Measurements from ENCODE around the gene HLA-DRB5. TPM values are rescaled to one million over a fixed set of nuclear protein-coding genes. Genes with fewer than 3 reads are reported as not detected.

The HLA-DRB5 gene
- total and polyA plus RNA-seq, 11 donors, result 0.38 to 93.6 (median 48.0) TPM

DNA sequence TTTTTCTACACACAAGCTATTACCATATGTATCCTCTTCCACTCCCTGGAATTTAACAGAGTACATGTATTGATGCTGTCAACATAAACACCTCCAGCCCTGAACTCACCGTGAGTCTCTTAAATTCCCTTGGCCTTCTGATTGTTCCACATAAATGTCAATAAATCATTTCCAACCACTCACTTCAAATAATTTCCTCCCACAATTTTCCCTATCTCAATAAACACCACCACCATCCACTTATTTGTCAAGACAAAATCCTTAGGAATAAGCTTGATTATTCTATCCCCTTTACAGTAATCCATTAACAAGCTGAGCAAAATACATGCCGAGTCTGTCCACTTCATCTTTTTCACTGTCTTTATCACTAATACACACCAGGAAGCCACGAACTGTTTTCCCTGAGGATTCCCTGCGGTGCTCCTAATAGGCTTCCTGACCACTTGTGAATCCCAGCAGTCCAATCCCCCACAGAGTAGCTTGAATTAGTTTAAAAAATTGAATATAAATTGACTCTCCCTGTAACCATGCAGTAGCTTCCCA lies 40.3 kb upstream of the HLA-DRB5 start:
- ATAC-seq, result no peak
- H3K4me3 ChIP-seq, result no peak overlapping the region
- no peaks in the 10 kb centered on the region for H3K27me3 ChIP-seq
- WGBS, 4 donors, result 31 to 44% (median 40%) methylated on average over 2 to 4 of the region's 4 CpGs
- no peak for DNase-seq
- H3K9me3 ChIP-seq, result no peaks in the 10 kb centered on the region
- H3K36me3 ChIP-seq, result no peaks in the 10 kb centered on the region
- H3K4me1 ChIP-seq, result no peaks in the 10 kb centered on the region
- intact Hi-C loops (cut with DNase I), result loop anchor here in 4 of 10 donors (5.0 to 10.0 kb wide), 3 partner anchors 43 to 86 kb away; no protein-coding TSS in a partner anchor
- TF ChIP-seq POLR2A (IDR thresholded peaks at IDR 0.05), result no peak
- TF ChIP-seq, protein P1, sequence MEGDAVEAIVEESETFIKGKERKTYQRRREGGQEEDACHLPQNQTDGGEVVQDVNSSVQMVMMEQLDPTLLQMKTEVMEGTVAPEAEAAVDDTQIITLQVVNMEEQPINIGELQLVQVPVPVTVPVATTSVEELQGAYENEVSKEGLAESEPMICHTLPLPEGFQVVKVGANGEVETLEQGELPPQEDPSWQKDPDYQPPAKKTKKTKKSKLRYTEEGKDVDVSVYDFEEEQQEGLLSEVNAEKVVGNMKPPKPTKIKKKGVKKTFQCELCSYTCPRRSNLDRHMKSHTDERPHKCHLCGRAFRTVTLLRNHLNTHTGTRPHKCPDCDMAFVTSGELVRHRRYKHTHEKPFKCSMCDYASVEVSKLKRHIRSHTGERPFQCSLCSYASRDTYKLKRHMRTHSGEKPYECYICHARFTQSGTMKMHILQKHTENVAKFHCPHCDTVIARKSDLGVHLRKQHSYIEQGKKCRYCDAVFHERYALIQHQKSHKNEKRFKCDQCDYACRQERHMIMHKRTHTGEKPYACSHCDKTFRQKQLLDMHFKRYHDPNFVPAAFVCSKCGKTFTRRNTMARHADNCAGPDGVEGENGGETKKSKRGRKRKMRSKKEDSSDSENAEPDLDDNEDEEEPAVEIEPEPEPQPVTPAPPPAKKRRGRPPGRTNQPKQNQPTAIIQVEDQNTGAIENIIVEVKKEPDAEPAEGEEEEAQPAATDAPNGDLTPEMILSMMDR (IDR thresholded peaks at IDR 0.05), result no peak
- H3K27ac ChIP-seq, result no peak overlapping the region

DNA sequence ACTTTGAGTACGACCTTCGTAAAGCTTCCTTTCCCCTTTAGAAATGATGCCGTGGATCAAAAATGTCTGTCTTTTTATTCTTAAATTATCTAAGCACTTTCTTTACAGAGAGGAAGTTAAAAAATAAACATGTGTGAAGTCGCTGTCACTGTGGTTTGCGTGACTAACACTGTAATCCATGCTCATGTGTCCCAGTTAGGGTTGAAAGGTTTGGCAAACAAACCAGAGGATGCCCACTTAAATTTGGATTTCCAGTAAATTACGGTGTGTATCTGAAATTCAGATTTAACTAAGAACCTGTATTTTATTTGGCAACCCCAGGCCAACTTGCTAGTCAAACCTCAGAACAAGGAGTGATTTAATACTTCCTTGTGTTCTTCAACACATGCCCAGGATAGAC lies 38.5 kb upstream of the HLA-DRB5 start:
- Histone ChIP-seq H3K4me1 (no peaks in the 10 kb centered on the region), H3K4me3 (no peak overlapping the region), H3K36me3 (no peaks in the 10 kb centered on the region), H3K9me3 (no peaks in the 10 kb centered on the region), H3K27ac (no peak overlapping the region), H3K27me3 (no peaks in the 10 kb centered on the region)
- intact Hi-C loops (cut with DNase I), result no loop called here
- no peak for DNase-seq
- ATAC-seq, result no peak
- no peak for TF ChIP-seq POLR2A (IDR thresholded peaks at IDR 0.05)
- TF ChIP-seq, protein P1 (IDR thresholded peaks at IDR 0.05), result no peak
- WGBS, 4 donors, result 0 to 87% (median 19%) methylated on average over 2 to 6 of the region's 6 CpGs

DNA sequence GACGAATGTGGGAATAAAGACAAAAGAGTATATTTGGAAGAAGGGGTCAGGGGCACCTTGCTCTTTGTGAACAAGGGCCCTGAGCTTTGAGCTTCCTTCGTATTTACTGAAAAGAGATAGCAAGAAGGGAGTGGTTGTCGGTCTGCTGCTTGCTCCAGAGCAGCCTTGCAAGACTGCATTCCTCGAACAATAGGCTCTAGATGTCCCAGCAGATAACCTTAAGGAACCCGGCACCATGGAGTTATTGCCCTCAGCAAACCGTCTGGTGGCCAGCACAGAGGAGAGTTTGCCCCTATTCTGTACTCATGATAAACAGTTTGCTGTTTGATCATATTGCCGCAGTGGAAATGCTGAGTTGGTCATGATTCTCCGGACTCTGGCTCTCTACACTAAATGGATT lies 36.9 kb upstream of the HLA-DRB5 start:
- WGBS, 4 donors, result 47 to 88% (median 57%) methylated on average over 4 to 8 of the region's 8 CpGs
- Histone ChIP-seq H3K27ac (no peak overlapping the region), H3K9me3 (no peaks in the 10 kb centered on the region), H3K36me3 (no peaks in the 10 kb centered on the region), H3K4me1 (no peaks in the 10 kb centered on the region), H3K4me3 (no peak overlapping the region), H3K27me3 (no peaks in the 10 kb centered on the region)
- no peak for ATAC-seq
- DNase-seq, result no peak
- intact Hi-C loops (cut with DNase I), result no loop called here
- TF ChIP-seq, protein P1 (IDR thresholded peaks at IDR 0.05), result no peak

DNA sequence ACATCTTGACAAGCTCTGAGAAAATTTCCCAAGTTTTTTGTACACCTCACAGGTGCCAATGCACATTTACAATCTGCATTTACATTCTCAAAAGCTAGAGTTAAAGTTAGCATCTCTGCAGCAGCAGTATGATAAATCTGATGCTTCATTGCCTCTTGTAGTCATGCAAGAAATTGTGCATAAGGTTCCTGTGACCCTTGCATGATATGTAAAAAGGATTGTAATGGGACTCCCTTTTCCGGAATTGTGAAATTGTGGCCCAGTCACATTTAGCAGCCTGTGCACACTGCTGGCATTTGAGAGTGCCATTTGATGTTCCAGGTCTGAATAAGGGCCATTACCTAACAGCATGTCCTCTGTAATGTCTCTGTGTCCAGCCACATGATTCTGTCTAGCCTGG lies 35.4 kb upstream of the HLA-DRB5 start:
- ATAC-seq (no peak), DNase-seq (no peak)
- H3K27ac ChIP-seq, result no peak overlapping the region
- WGBS, 4 donors, result 95 to 100% methylated on average over 1 of the region's 1 CpG; no CpG with 5 or more reads in 2 of the 4 donors
- H3K4me1 ChIP-seq, result no peaks in the 10 kb centered on the region
- no peak overlapping the region for H3K4me3 ChIP-seq
- no peaks in the 10 kb centered on the region for H3K9me3 ChIP-seq
- H3K36me3 ChIP-seq, result no peaks in the 10 kb centered on the region
- H3K27me3 ChIP-seq, result no peaks in the 10 kb centered on the region
- no peak for TF ChIP-seq POLR2A (IDR thresholded peaks at IDR 0.05)
- TF ChIP-seq, protein P1 (IDR thresholded peaks at IDR 0.05), result no peak
- intact Hi-C loops (cut with DNase I), result no loop called here
